HL-60 (cell line): Measurements from ENCODE around the gene DDX49.

Source experiments
- DNase-seq, 2 experiments: peaks; one replicate each; pipeline ENCODE4 v3.0.0-alpha.2; 2010 to 2020; ENCODE audit warnings: low read depth in 1 of 2, low spot score in 1 of 2
- H3K27ac ChIP-seq: fragments of 250-450 bp; sonication (Bioruptor Pico); replicated peaks from 2 replicates; pipeline ENCODE4 v1.5.1; 2020; ENCODE audit warnings: mild to moderate bottlenecking, moderate library complexity
- H3K27me3 ChIP-seq: fragments of 250-450 bp; sonication (Bioruptor Pico); 2 replicates; pipeline ENCODE4 v1.5.1; 2021; ENCODE audit warnings: mild to moderate bottlenecking, moderate library complexity; ENCODE audit not compliant: insufficient read depth, poor library complexity, severe bottlenecking
- H3K4me3 ChIP-seq: replicated peaks from 2 replicates; pipeline ENCODE4 v1.5.1; 2011; ENCODE audit warnings: mild to moderate bottlenecking, control low read depth, low read length; ENCODE audit not compliant: insufficient read depth
- GABPA ChIP-seq: IDR thresholded peaks from 2 replicates; pipeline ENCODE4 v1.6.1; 2012; ENCODE audit warnings: low read depth
- POLR2AphosphoS5 ChIP-seq: IDR thresholded peaks from 2 replicates; pipeline ENCODE4 v1.6.1; 2012; ENCODE audit warnings: low read depth
- SPI1 ChIP-seq: IDR thresholded peaks from 2 replicates; pipeline ENCODE4 v1.6.1; 2012; ENCODE audit warnings: low read depth, mild to moderate bottlenecking, borderline replicate concordance
- TF ChIP-seq, protein P1 (sequence below): IDR thresholded peaks from one replicate; pipeline ENCODE4 v1.5.1; 2011; ENCODE audit warnings: low read length, control low read depth, inconsistent platforms; ENCODE audit not compliant: insufficient read depth
- TF ChIP-seq, protein P2 (sequence below): IDR thresholded peaks from 2 replicates; pipeline ENCODE4 v1.6.1; 2012; ENCODE audit warnings: low read depth; ENCODE audit not compliant: insufficient replicate concordance

Gene DDX49

DNA sequence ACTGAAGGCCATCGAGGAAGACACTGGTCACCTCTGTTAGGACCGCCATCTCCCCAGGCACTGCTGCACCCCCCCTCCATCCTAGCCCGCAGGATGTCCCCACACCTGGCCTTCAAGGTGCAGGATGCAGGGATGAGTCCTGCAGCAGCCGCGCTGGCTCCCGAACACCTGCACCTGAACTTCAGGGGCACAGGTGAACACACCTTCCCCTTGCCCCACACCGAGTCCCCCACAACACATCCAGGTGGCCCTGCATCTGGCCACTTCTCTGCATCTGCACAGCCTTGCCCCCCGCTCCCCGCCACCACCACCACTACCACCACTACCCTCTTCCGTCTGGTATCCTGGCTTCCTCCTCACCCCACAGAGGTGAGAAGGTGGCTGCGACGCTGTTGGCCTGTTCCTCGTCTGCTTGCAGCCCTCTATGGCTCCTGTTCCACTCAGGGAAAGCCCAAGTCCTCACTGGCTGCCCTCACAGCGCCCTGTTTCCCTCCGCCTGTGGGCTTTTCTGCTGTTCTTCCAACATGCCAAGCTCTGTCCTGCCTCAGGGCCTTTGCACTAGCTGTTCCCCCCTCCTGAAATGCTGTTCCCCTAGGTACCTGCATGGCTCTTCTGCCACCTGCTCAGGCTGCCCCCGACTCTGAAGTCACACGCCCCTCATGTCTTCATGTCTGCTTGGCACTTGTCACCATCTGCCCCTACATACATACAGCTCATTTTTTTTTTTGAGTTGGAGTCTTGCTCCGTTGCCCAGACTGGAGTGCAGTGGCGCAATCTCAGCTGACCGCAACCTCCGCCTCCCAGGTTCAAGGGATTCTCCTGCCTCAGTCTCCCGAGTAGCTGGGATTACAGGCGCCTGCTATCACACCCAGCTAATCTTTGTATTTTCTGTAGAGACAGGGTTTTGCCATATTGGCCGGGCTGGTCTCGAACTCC lies 22.2 kb upstream of the DDX49 start:
- TF ChIP-seq, protein P1, sequence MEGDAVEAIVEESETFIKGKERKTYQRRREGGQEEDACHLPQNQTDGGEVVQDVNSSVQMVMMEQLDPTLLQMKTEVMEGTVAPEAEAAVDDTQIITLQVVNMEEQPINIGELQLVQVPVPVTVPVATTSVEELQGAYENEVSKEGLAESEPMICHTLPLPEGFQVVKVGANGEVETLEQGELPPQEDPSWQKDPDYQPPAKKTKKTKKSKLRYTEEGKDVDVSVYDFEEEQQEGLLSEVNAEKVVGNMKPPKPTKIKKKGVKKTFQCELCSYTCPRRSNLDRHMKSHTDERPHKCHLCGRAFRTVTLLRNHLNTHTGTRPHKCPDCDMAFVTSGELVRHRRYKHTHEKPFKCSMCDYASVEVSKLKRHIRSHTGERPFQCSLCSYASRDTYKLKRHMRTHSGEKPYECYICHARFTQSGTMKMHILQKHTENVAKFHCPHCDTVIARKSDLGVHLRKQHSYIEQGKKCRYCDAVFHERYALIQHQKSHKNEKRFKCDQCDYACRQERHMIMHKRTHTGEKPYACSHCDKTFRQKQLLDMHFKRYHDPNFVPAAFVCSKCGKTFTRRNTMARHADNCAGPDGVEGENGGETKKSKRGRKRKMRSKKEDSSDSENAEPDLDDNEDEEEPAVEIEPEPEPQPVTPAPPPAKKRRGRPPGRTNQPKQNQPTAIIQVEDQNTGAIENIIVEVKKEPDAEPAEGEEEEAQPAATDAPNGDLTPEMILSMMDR, result no peak
- TF ChIP-seq SPI1 (no peak), POLR2AphosphoS5 (no peak), GABPA (no peak)
- TF ChIP-seq, protein P2, sequence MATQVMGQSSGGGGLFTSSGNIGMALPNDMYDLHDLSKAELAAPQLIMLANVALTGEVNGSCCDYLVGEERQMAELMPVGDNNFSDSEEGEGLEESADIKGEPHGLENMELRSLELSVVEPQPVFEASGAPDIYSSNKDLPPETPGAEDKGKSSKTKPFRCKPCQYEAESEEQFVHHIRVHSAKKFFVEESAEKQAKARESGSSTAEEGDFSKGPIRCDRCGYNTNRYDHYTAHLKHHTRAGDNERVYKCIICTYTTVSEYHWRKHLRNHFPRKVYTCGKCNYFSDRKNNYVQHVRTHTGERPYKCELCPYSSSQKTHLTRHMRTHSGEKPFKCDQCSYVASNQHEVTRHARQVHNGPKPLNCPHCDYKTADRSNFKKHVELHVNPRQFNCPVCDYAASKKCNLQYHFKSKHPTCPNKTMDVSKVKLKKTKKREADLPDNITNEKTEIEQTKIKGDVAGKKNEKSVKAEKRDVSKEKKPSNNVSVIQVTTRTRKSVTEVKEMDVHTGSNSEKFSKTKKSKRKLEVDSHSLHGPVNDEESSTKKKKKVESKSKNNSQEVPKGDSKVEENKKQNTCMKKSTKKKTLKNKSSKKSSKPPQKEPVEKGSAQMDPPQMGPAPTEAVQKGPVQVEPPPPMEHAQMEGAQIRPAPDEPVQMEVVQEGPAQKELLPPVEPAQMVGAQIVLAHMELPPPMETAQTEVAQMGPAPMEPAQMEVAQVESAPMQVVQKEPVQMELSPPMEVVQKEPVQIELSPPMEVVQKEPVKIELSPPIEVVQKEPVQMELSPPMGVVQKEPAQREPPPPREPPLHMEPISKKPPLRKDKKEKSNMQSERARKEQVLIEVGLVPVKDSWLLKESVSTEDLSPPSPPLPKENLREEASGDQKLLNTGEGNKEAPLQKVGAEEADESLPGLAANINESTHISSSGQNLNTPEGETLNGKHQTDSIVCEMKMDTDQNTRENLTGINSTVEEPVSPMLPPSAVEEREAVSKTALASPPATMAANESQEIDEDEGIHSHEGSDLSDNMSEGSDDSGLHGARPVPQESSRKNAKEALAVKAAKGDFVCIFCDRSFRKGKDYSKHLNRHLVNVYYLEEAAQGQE, result no peak
- DNase-seq, result no peak
- Histone ChIP-seq H3K27ac (no peak overlapping the region), H3K4me3 (no peak overlapping the region), H3K27me3 (peaks cover 18% of the 10 kb centered on the region)

DNA sequence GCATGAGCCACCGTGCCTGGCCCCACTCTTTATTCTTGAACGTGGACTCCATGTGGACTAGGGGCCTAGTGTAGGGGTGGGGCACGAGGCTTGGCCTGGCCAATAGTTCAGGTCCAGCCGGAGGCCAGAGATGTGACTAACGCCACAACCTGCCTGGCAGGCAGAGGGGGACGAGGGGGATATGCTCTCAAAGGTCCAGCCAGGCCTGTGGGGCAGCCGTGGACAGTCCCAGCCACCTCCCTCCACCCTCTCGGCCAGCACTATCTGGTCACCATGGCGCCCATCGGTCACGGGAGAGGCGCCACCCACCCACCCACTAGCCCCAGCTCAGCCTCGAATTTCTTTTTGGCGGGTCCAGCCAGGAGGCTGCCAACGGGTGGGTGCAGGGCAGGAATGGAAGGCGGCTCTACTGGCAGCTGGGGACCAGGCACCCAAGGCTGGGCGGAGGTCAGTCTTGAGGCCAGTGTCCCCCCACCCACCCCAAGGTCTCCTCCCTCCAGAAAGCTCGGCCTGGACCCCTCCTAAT lies 21.4 kb upstream of the DDX49 start:
- no peak for DNase-seq
- no peak overlapping the region for H3K27ac ChIP-seq
- H3K27me3 ChIP-seq, result peaks cover 18% of the 10 kb centered on the region
- TF ChIP-seq POLR2AphosphoS5 (no peak), SPI1 (no peak), GABPA (no peak)
- TF ChIP-seq, protein P2, result no peak
- TF ChIP-seq, protein P1, result no peak
- H3K4me3 ChIP-seq, result no peak overlapping the region

DNA sequence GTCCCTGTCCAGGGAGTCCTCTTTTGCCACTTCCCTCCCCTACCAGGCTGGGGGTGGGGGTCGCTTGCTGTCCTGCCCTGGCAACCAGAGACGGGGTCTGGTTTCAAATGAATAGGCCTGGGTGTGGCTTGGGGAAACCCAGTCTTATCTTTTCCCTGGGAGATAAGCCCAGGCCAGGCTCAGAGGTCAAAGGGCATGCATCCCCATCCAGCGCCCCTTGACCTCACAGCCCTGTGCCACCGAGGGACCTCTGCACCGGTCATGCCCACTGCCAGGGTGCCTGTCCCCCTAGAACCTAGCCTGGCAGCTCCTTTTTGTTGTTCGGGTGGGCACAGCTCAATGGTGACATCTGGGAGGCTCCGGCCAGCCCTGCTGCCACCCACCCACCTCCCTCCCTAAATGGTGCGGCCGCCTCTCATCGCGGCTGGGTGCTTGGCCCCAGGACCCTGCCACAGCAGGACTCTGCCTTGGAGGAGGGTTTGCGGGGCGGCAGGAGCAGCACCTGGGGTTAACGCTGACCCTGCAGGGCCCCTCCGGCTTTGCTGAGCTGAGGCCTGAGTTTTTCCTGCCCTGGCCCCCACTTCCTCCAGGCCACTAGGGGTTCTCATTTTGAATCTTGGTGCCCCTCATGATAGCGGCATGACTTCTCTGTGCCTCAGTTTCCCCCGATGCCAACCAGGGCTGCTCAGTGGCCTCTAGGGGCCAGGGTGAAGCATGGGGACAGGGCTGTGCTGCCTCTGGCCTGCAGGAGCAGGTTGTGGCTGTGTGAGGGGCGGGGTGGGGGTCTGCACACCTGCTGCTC lies 20.7 kb upstream of the DDX49 start:
- DNase-seq, result no peak
- Histone ChIP-seq H3K4me3 (no peak overlapping the region), H3K27ac (no peak overlapping the region), H3K27me3 (peaks cover 12% of the 10 kb centered on the region)
- no peak for TF ChIP-seq SPI1
- TF ChIP-seq, protein P1, result no peak
- TF ChIP-seq, protein P2, result no peak
- no peak; the same call in 1 of the 2 replicates for TF ChIP-seq POLR2AphosphoS5
- no peak for TF ChIP-seq GABPA
